ENCODE data around the gene DHX9.

Gene DHX9

GRCh38 chr1:182834326-182834725, 4.8 kb upstream of the DHX9 start:
- no peak overlapping the region for H3K4me3 ChIP-seq (ENCODE audit: low read depth, low read length)
- DNase-seq (ENCODE audit: low read depth) = no peak

- no peak overlapping the region for H3K4me3 ChIP-seq (ENCODE audit: low read depth, low read length)
- DNase-seq (ENCODE audit: low read depth) = no peak
Observed at GRCh38 chr1:182835806-182836205, 3.3 kb upstream of the DHX9 start.

GRCh38 chr1:182841368-182841988, 2.3 kb downstream of the DHX9 start:
- DNase-seq (ENCODE audit: low read depth) = no peak
- H3K4me3 ChIP-seq (ENCODE audit: low read depth, low read length) = peak overlapping the region; percentile 79

GRCh38 chr1:182842265-182842664, 3.1 kb downstream of the DHX9 start:
- no peak for DNase-seq (ENCODE audit: low read depth)
- H3K4me3 ChIP-seq (ENCODE audit: low read depth, low read length) = no peak overlapping the region

- DNase-seq (ENCODE audit: low read depth) = no peak
- H3K4me3 ChIP-seq (ENCODE audit: low read depth, low read length) = no peak overlapping the region
Observed at GRCh38 chr1:182845379-182845778, 6.2 kb downstream of the DHX9 start.

GRCh38 chr1:182845894-182846293, 6.7 kb downstream of the DHX9 start:
- DNase-seq (ENCODE audit: low read depth) = no peak

GRCh38 chr1:182847105-182847504, 8.0 kb downstream of the DHX9 start:
- H3K4me3 ChIP-seq (ENCODE audit: low read depth, low read length) = no peak overlapping the region
- DNase-seq (ENCODE audit: low read depth) = no peak

More at GRCh38 chr1:182845894-182846293, 6.7 kb downstream of the DHX9 start:
- H3K4me3 ChIP-seq (ENCODE audit: low read depth, low read length) = no peak overlapping the region

GRCh38 chr1:182848736-182849135, 9.6 kb downstream of the DHX9 start:
- DNase-seq (ENCODE audit: low read depth) = no peak
- no peak overlapping the region for H3K4me3 ChIP-seq (ENCODE audit: low read depth, low read length)

- H3K4me3 ChIP-seq (ENCODE audit: low read depth, low read length) = no peak overlapping the region
- DNase-seq (ENCODE audit: low read depth) = no peak
Observed at GRCh38 chr1:182850319-182850718, 11.2 kb downstream of the DHX9 start.

- no peak overlapping the region for H3K4me3 ChIP-seq (ENCODE audit: low read depth, low read length)
- DNase-seq (ENCODE audit: low read depth) = no peak
Observed at GRCh38 chr1:182851825-182852224, 12.7 kb downstream of the DHX9 start.

- no peak overlapping the region for H3K4me3 ChIP-seq (ENCODE audit: low read depth, low read length)
- no peak for DNase-seq (ENCODE audit: low read depth)
Observed at GRCh38 chr1:182855911-182856310, 16.8 kb downstream of the DHX9 start.

GRCh38 chr1:182857212-182857611, 18.1 kb downstream of the DHX9 start:
- no peak for DNase-seq (ENCODE audit: low read depth)

GRCh38 chr1:182860658-182861057, 21.5 kb downstream of the DHX9 start:
- H3K4me3 ChIP-seq (ENCODE audit: low read depth, low read length) = no peak overlapping the region
- DNase-seq (ENCODE audit: low read depth) = no peak

More at GRCh38 chr1:182857212-182857611, 18.1 kb downstream of the DHX9 start:
- H3K4me3 ChIP-seq (ENCODE audit: low read depth, low read length) = no peak overlapping the region

GRCh38 chr1:182861994-182862393, 22.8 kb downstream of the DHX9 start:
- DNase-seq (ENCODE audit: low read depth) = no peak
- H3K4me3 ChIP-seq (ENCODE audit: low read depth, low read length) = no peak overlapping the region

- DNase-seq (ENCODE audit: low read depth) = no peak
- no peak overlapping the region for H3K4me3 ChIP-seq (ENCODE audit: low read depth, low read length)
Observed at GRCh38 chr1:182862827-182863226, 23.7 kb downstream of the DHX9 start.

- no peak for DNase-seq (ENCODE audit: low read depth)
- no peak overlapping the region for H3K4me3 ChIP-seq (ENCODE audit: low read depth, low read length)
Observed at GRCh38 chr1:182863940-182864339, 24.8 kb downstream of the DHX9 start.

- DNase-seq (ENCODE audit: low read depth) = no peak
- H3K4me3 ChIP-seq (ENCODE audit: low read depth, low read length) = no peak overlapping the region
Observed at GRCh38 chr1:182867861-182868260, 28.7 kb downstream of the DHX9 start.

GRCh38 chr1:182869241-182869666, 30.1 kb downstream of the DHX9 start:
- H3K4me3 ChIP-seq (ENCODE audit: low read depth, low read length) = no peak overlapping the region
- no peak for DNase-seq (ENCODE audit: low read depth)

GRCh38 chr1:182872881-182873280, 33.7 kb downstream of the DHX9 start:
- DNase-seq (ENCODE audit: low read depth) = no peak
- no peak overlapping the region for H3K4me3 ChIP-seq (ENCODE audit: low read depth, low read length)

GRCh38 chr1:182875889-182876288, 36.7 kb downstream of the DHX9 start:
- DNase-seq (ENCODE audit: low read depth) = no peak
- no peak overlapping the region for H3K4me3 ChIP-seq (ENCODE audit: low read depth, low read length)

GRCh38 chr1:182877331-182877730, 38.2 kb downstream of the DHX9 start:
- DNase-seq (ENCODE audit: low read depth) = no peak
- H3K4me3 ChIP-seq (ENCODE audit: low read depth, low read length) = no peak overlapping the region

GRCh38 chr1:182877842-182878241, 38.7 kb downstream of the DHX9 start:
- no peak for DNase-seq (ENCODE audit: low read depth)
- H3K4me3 ChIP-seq (ENCODE audit: low read depth, low read length) = no peak overlapping the region

All from skeletal muscle cell (primary cell).